Spleen (tissue), 11 donors: Measurements from ENCODE around the gene NOTO. TPM values are rescaled to one million over a fixed set of nuclear protein-coding genes. Genes with fewer than 3 reads are reported as not detected.
A peak's percentile ranks its signal among the peaks of the same experiment; 100 is the strongest.
"Not testable (repeated sequence)": the region's sequence is repeated elsewhere in the genome, so short reads cannot be mapped to it uniquely, and the experiment has no call there.

Experiments used
- DNase-seq: peaks from one replicate; pipeline ENCODE4 v3.0.0-alpha.2; 2020
- H3K27ac ChIP-seq, 8 donors: fragments of 200-600 bp; sonication (generic) in 7 of 8; 1 replicate in 4 of 8; 2 replicates in 4 of 8; pipeline versions ENCODE4 v1.5.0 to v1.8.0; 2016 to 2021; ENCODE audit warnings: inconsistent platforms in 4 of 8, mild to moderate bottlenecking in 4 of 8, moderate library complexity in 1 of 8
- H3K27me3 ChIP-seq, 7 donors: fragments of 200-600 bp; sonication (generic) in 6 of 7; replicated peaks in 1 of 7; 1 replicate in 4 of 7; 2 replicates in 3 of 7; pipeline versions ENCODE4 v1.5.0 to v1.8.0; 2016 to 2021; ENCODE audit warnings: inconsistent platforms in 3 of 7, mild to moderate bottlenecking in 1 of 7
- H3K36me3 ChIP-seq, 6 donors: fragments of 200-600 bp; sonication (generic) in 5 of 6; 1 replicate in 4 of 6; 2 replicates in 2 of 6; pipeline versions ENCODE4 v1.5.0 to v1.8.0; 2016 to 2021; ENCODE audit warnings: inconsistent platforms in 2 of 6
- H3K4me1 ChIP-seq, 6 donors: fragments of 200-600 bp; sonication (generic) in 5 of 6; 1 replicate in 3 of 6; 2 replicates in 3 of 6; pipeline versions ENCODE4 v1.5.0 to v1.8.0; 2016 to 2021; ENCODE audit warnings: inconsistent platforms in 3 of 6
- H3K4me3 ChIP-seq, 8 donors: fragments of 200-600 bp; sonication (generic) in 7 of 8; 1 replicate in 4 of 8; 2 replicates in 4 of 8; pipeline versions ENCODE4 v1.5.0 to v1.8.0; 2016 to 2021; ENCODE audit warnings: inconsistent platforms in 4 of 8, mild to moderate bottlenecking in 4 of 8, moderate library complexity in 2 of 8
- H3K9me3 ChIP-seq, 8 donors: fragments of 200-600 bp; sonication (generic) in 7 of 8; 1 replicate in 4 of 8; 2 replicates in 4 of 8; pipeline versions ENCODE4 v1.5.0 to v1.8.0; 2016 to 2021; ENCODE audit warnings: inconsistent platforms in 4 of 8
- CTCF ChIP-seq, 11 experiments: fragments of 200-600 bp in 7 of 11; fragments of 450-650 bp in 4 of 11; sonication (generic) in 4 of 11; IDR thresholded peaks in 8 of 11; conservative IDR thresholded peaks in 3 of 11; 1 replicate in 7 of 11; 2 replicates in 4 of 11; pipeline versions ENCODE4 v1.4.0 to v1.8.0; 2016 to 2021; ENCODE audit warnings: antibody characterized with exemption in 11 of 11, inconsistent platforms in 4 of 11, mild to moderate bottlenecking in 1 of 11
- POLR2A ChIP-seq, 3 donors: fragments of 450-650 bp; IDR thresholded peaks; one replicate each; pipeline ENCODE4 v1.5.1; 2017; ENCODE audit warnings: antibody characterized with exemption in 3 of 3, mild to moderate bottlenecking in 1 of 3
- POLR2AphosphoS5 ChIP-seq, 3 donors: sonication (generic); formaldehyde crosslinking; IDR thresholded peaks; one replicate each; pipeline ENCODE4 v1.5.1; 2017; ENCODE audit warnings: antibody characterized with exemption in 3 of 3
- WGBS, 5 donors: extraction: QIAGEN DNeasy Blood & Tissue Kit in 3 of 5; methylation state at CpG; one replicate each; pipeline versions ENCODE4 v1.1.5 to v1.1.7; 2013 to 2018; 5-methylcytosine and 5-hydroxymethylcytosine counted together
- intact Hi-C: fragments of 100-400 bp; cut with DNase I; formaldehyde crosslinking; loops from one replicate; pipeline ENCODE4 v1.15.0; 2023; ENCODE audit warnings: low total_unique reads
- polyA plus RNA-seq, 3 donors: library from polyadenylated mRNA; stranded (reverse); fragments of 200-250 nt; gene quantifications; one replicate each; pipeline ENCODE4 v1.2.1, GENCODE V29; 2013
- total RNA-seq, 7 donors: library from RNA; depleted of rRNA in 3 of 7; stranded (reverse); fragments of >200 nt in 3 of 7; fragmentation: NEBNext Ultra II Directional in 4 of 7; extraction: Animal tissue kit (Norgen Biotek cat#: 25700) in 4 of 7; gene quantifications; one replicate each; pipeline versions ENCODE4 v1.1.0 to v1.2.1, GENCODE V29; 2016 to 2021
- donor health status: healthy with polysubstance abuse.
- donor health status: DM: no; HTN: no; CAD: no; lungs with moderate emphysema.
- donor health status: DM: no; HTN: no; CAD: no.
- donor health status: Bipolar disorder and iron deficiency.
- donor health status: healthy.
- donor health status: DM: no; HTN: no; CAD: no.
- donor health status: DM: yes; HTN: yes; CAD: no.

The NOTO gene
- total and polyA plus RNA-seq, 10 donors = not detected

GRCh38 chr2:73185965-73186364 is 16.4 kb upstream of the NOTO start:
- peaks cover 0 to 11% (median 7%) of the 10 kb centered on the region in 8 donors for H3K9me3 ChIP-seq
- TF ChIP-seq POLR2A (IDR thresholded peaks at IDR 0.05) (no peak), POLR2AphosphoS5 (IDR thresholded peaks at IDR 0.05) (no peak), CTCF (IDR thresholded peaks at IDR 0.05 in 8 of 11, conservative IDR thresholded peaks at IDR 0.05 in 3 of 11) (no peak)
- H3K27me3 ChIP-seq = peaks cover 0 to 10% (median 0%) of the 10 kb centered on the region in 7 donors
- H3K36me3 ChIP-seq = no peaks in the 10 kb centered on the region
- 82 to 89% (median 86%) methylated on average over 2 of the region's 2 CpGs for WGBS, 5 donors
- H3K4me3 ChIP-seq = no peak overlapping the region
- H3K4me1 ChIP-seq = no peaks in the 10 kb centered on the region
- intact Hi-C loops = no loop called here
- H3K27ac ChIP-seq = no peak overlapping the region
- no peak for DNase-seq

- Histone ChIP-seq H3K9me3 (peaks cover 0 to 11% (median 7%) of the 10 kb centered on the region in 8 donors), H3K27me3 (peaks cover 0 to 10% (median 0%) of the 10 kb centered on the region in 7 donors), H3K36me3 (no peaks in the 10 kb centered on the region), H3K4me1 (no peaks in the 10 kb centered on the region), H3K27ac (no peak overlapping the region), H3K4me3 (no peak overlapping the region)
- intact Hi-C loops = no loop called here
- DNase-seq = no peak
- WGBS, 5 donors = 38 to 52% (median 44%) methylated on average over 2 of the region's 2 CpGs
- no peak for TF ChIP-seq CTCF (IDR thresholded peaks at IDR 0.05 in 8 of 11, conservative IDR thresholded peaks at IDR 0.05 in 3 of 11)
- TF ChIP-seq POLR2A (IDR thresholded peaks at IDR 0.05) = no peak
- no peak for TF ChIP-seq POLR2AphosphoS5 (IDR thresholded peaks at IDR 0.05)
These were observed 14.8 kb upstream of the NOTO start for GRCh38 chr2:73187549-73187948.

- no peak for DNase-seq
- no peak overlapping the region for H3K4me3 ChIP-seq
- H3K27me3 ChIP-seq = peaks cover under 1 to 70% (median 25%) of the 10 kb centered on the region in 7 donors
- H3K36me3 ChIP-seq = no peaks in the 10 kb centered on the region
- H3K4me1 ChIP-seq = peaks cover 5 to 11% (median 9%) of the 10 kb centered on the region in 6 donors
- H3K27ac ChIP-seq = no peak overlapping the region
- intact Hi-C loops = no loop called here
- no peaks in the 10 kb centered on the region for H3K9me3 ChIP-seq
- no peak for TF ChIP-seq POLR2AphosphoS5 (IDR thresholded peaks at IDR 0.05)
These were observed 4.8 kb upstream of the NOTO start for GRCh38 chr2:73197579-73197978.

GRCh38 chr2:73200281-73200680 is 2.1 kb upstream of the NOTO start:
- H3K9me3 ChIP-seq, intact Hi-C loops, H3K27ac ChIP-seq, H3K4me3 ChIP-seq, DNase-seq, H3K36me3 ChIP-seq: not testable (repeated sequence)
- peaks cover 10 to 20% (median 17%) of the 10 kb centered on the region in 6 donors for H3K4me1 ChIP-seq
- 73 to 87% (median 81%) methylated on average over 10 of the region's 10 CpGs for WGBS, 5 donors
- H3K27me3 ChIP-seq = peaks cover 8 to 96% (median 44%) of the 10 kb centered on the region in 7 donors

- no peak for TF ChIP-seq POLR2A (IDR thresholded peaks at IDR 0.05)
- TF ChIP-seq CTCF (IDR thresholded peaks at IDR 0.05 in 8 of 11, conservative IDR thresholded peaks at IDR 0.05 in 3 of 11) = no peak
- TF ChIP-seq POLR2AphosphoS5 (IDR thresholded peaks at IDR 0.05) = no peak
- Histone ChIP-seq H3K4me1 (peaks cover 10 to 20% (median 17%) of the 10 kb centered on the region in 6 donors), H3K36me3 (no peaks in the 10 kb centered on the region), H3K4me3 (peak overlapping the region in 6 of 8 donors; percentile 26 to 59 (median 34)), H3K27me3 (peaks cover 8 to 95% (median 44%) of the 10 kb centered on the region in 7 donors), H3K27ac (no peak overlapping the region), H3K9me3 (no peaks in the 10 kb centered on the region)
- WGBS, 5 donors = 5 to 7% (median 6%) methylated on average over 35 to 44 of the region's 44 CpGs
- DNase-seq = no peak
- intact Hi-C loops = no loop called here
These were observed 794 bp downstream of the NOTO start for GRCh38 chr2:73203055-73203681.
